ENCODE results near the gene EIF4E2. TPM values are rescaled to one million over a fixed set of nuclear protein-coding genes. Genes with fewer than 3 reads are reported as not detected.

EIF4E2 gene
- total and polyA plus RNA-seq, 2 of the 13 experiments (the other 11 are each of a cell fraction or from before 2014, with no cell fraction given): 25.0 to 101 TPM

DNA sequence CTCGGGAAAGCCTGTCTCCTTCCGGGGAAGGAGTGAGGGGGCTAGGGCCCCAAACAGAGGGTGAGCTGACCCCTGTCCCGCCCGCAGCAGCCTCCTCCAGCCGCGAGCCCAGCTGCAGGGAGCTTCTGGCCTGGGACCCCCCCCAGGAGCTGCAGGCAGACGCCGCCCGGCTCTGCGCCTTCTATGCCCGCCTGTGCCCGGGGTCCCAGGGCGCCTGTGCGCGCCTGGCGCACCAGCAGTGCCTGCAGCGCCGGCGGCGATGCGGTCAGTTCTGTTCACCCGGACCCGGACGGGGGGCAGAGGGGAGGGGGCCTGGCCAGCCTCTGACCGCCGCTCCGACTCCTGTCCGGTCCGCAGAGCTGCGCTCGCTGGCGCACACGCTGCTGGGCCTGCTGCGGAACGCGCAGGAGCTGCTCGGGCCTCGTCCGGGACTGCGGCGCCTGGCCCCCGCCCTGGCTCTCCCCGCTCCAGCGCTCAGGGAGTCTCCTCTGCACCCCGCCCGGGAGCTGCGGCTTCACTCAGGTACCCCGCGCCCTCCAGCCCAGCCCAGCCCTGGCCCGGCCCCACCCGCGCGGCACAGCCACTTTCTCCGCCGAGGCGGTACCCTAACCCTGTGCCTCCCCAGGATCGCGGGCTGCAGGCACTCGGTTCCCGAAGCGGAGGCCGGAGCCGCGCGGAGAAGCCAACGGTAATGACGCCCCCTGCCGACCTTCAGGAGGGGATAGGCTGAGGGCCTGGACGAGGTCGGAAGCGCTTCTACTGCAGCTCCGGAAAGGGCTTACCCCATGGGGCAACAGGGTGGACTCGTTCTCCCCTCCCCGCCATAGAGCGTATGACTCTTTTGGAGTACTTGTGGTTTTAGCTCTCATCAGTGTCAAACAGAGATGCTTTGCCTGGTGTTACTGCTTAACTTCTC lies 26.5 kb upstream of the EIF4E2 start (continued):
- 0 out of 2 replicates have a peak, but pooled peaks have one; percentile 29 for TF ChIP-seq ZHX1 (CRISPR knock-in tag; IDR thresholded peaks at IDR 0.05; ENCODE audit: low read depth)
- TF ChIP-seq, protein P1, sequence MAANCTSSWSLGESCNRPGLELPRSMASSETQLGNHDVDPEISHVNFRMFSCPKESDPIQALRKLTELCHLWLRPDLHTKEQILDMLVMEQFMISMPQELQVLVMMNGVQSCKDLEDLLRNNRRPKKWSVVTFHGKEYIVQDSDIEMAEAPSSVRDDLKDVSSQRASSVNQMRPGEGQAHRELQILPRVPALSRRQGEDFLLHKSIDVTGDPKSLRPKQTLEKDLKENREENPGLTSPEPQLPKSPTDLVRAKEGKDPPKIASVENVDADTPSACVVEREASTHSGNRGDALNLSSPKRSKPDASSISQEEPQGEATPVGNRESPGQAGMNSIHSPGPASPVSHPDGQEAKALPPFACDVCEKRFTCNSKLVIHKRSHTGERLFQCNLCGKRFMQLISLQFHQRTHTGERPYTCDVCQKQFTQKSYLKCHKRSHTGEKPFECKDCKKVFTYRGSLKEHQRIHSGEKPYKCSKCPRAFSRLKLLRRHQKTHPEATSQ (CRISPR knock-in tag; IDR thresholded peaks at IDR 0.05; ENCODE audit: borderline replicate concordance): no peak
- TF ChIP-seq MYNN (CRISPR knock-in tag; IDR thresholded peaks at IDR 0.05; ENCODE audit: low read depth): no peak
- peak; percentile 47; the same call in 1 of the 2 replicates for TF ChIP-seq ZNF768 (CRISPR knock-in tag; IDR thresholded peaks at IDR 0.05)
- TF ChIP-seq ZNF83 (CRISPR knock-in tag; IDR thresholded peaks at IDR 0.05; ENCODE audit: borderline replicate concordance): no peak
- TF ChIP-seq KDM5B (CRISPR knock-in tag; IDR thresholded peaks at IDR 0.05; ENCODE audit: borderline replicate concordance): peak; percentile 19; the same call in 1 of the 2 replicates
- TF ChIP-seq HNF1B (CRISPR knock-in tag; IDR thresholded peaks at IDR 0.05): no peak
- no peak for TF ChIP-seq ATF7-NPFF (CRISPR knock-in tag; IDR thresholded peaks at IDR 0.05; ENCODE audit: low read depth)
- TF ChIP-seq NCOA2 (CRISPR knock-in tag; IDR thresholded peaks at IDR 0.05): no peak
- peak; percentile 20; the same call in 1 of the 2 replicates for TF ChIP-seq TFDP1 (CRISPR knock-in tag; IDR thresholded peaks at IDR 0.05; ENCODE audit: borderline replicate concordance)
- no peak for TF ChIP-seq ZNF451 (CRISPR knock-in tag; IDR thresholded peaks at IDR 0.05)
- no peak for TF ChIP-seq HNRNPUL1 (IDR thresholded peaks at IDR 0.05; ENCODE audit: low read depth, low read length)
- 0 out of 2 replicates have a peak, but pooled peaks have one; percentile 43 for TF ChIP-seq REPIN1 (CRISPR knock-in tag; IDR thresholded peaks at IDR 0.05; ENCODE audit: borderline replicate concordance, low read depth)
- TF ChIP-seq NBN (conservative IDR thresholded peaks at IDR 0.05): no peak
- TF ChIP-seq STAG1 (CRISPR knock-in tag; IDR thresholded peaks at IDR 0.05): peak; percentile 43
- TF ChIP-seq, protein P2, sequence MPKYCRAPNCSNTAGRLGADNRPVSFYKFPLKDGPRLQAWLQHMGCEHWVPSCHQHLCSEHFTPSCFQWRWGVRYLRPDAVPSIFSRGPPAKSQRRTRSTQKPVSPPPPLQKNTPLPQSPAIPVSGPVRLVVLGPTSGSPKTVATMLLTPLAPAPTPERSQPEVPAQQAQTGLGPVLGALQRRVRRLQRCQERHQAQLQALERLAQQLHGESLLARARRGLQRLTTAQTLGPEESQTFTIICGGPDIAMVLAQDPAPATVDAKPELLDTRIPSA (CRISPR knock-in tag; IDR thresholded peaks at IDR 0.05; ENCODE audit: borderline replicate concordance): peak; percentile 45; the same call in 1 of the 2 replicates
- peak; percentile 26; the same call in 1 of the 2 replicates for TF ChIP-seq ETV5 (CRISPR knock-in tag; IDR thresholded peaks at IDR 0.05; ENCODE audit: borderline replicate concordance)
- TF ChIP-seq XRCC5 (optimal IDR thresholded peaks at IDR 0.05; ENCODE audit: low read length): peak; percentile 73
- TF ChIP-seq CC2D1A (CRISPR knock-in tag; IDR thresholded peaks at IDR 0.05): no peak
- TF ChIP-seq RCOR2 (CRISPR knock-in tag; IDR thresholded peaks at IDR 0.05): no peak

Measured in HepG2 (cell line).